HG02852 (cell line): ENCODE measurements around the gene RASSF8.

ENCODE experiments used
- ATAC-seq: cut with Tn5 transposase; IDR thresholded peaks from one replicate; pipeline ENCODE4 v1.9.1; 2021; ENCODE audit warnings: mild to moderate bottlenecking, moderate library complexity; ENCODE audit not compliant: unreplicated experiment

RASSF8 gene

DNA sequence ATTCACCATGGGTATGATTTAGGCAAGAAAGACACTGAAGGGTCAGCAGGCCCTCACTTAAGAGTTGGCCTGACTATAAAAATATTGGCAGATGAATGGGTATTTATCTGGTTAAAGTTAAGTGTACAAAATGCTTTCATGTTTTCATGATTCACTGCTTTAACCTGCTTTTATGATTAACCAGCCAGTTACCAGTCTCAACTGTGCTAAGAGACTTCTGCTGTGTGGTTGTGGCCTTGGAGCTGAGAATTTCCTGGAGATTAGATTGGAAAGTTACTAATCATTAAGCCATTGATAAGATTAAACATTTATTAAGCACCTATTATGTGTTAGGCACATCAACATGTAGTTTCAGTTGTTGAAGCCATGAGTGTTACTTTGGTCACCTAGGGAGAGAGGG, 68.9 kb downstream of the RASSF8 start:
- ATAC-seq = no peak

DNA sequence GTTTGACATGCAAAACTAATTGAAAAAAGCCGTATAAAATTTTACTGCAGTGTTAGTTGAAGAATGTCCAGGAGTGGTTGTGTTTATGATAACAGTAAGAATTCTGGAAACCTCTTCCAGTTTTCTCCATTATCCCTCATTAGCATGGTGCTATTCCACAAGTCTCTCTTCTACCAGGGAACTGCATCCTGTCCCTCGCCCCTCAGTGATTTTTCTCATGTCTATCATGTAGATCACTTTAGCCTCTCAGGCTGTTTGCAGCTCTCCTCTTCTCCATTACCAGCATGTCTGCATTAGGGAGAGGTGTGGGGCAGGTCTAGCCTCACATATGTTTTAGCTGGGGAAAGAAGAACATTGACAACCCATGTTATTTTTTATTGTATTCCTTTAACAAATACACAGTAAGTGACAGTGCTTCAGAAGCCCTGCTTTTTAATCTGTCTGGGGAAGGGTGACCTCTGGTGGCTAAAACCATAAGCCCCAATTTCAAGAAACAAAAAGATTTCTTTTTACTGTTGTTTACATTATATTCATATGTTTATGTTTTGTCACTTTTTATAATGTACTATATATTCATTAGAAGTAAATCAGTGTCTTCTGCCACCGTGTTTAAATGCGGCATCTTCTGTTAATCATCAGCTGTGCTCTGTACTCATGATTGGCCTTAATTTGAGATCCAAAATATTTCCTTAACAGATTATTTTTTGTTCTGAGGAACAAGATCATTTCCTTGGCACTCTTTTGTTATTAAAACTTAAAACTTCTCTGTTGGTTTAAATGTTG, 70.7 kb downstream of the RASSF8 start:
- ATAC-seq = no peak

DNA sequence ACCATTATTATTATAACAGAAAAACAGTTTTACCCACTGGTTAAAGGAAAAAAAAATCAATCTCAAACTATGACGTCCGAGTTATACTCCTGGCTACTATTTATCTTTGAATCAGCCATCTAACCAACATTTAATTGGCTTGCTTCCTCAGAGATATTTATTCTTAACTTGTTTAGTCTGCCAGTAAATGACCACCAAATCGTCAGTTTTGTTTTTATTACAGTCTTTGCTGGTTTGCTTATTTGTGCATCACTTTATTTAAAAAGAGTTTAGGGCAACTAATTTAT, 71.2 kb downstream of the RASSF8 start:
- ATAC-seq = no peak

DNA sequence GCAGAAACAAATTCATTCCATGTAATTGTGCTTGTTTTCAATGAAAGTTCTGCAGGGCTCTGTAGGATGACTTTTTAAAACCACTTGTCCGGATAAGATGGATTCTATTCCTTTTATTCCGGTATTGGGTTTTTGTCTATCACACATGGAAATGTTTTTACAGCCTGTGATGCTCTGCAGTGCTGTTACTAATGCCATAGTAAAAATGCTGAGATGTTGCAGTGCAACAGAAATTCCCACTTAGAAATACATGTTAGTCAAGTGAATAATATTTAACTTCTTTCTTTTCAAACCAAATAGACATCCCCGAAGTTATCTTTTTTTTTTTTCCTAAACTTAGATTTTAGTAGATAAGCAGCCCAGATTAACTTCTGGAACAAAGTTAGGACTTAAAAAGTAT, 71.9 kb downstream of the RASSF8 start:
- ATAC-seq = no peak

DNA sequence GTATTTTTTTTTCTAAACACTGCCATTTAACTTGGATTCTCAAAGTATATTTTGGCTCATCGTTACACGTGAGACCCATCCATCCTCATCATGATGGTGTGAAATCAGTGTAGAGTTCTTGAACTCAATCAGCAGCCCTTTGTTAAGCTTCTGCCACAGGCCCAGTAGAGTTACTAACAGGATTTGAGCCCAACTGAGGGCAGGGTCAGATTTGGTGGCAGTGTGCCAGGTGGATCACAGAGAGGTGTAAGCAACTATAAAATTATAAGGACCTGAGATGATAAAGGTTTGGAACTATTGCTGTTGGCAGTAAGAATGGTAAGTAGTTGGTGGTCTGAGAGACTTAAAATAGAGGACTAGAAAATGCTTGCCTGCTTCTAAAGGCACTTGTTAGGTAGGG, 72.8 kb downstream of the RASSF8 start:
- no peak for ATAC-seq

DNA sequence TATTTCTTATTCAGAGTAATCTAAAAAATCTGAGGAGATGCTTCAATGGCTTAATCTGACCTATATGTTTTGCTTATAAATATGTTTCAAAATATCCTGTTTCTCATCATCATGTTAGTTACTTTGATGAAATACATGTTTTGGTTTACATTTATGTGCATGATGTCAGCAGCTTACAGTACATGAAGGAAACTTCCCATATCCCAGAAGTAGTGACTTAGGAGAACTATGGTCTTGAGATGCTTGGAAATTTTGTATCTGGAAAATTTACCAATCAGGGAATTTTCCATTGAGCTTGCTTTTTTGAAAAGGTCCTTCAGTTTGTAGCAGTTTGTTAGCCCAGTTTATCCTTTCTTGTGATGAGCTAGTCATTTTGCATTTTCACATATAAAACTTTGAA, 73.3 kb downstream of the RASSF8 start:
- no peak for ATAC-seq

DNA sequence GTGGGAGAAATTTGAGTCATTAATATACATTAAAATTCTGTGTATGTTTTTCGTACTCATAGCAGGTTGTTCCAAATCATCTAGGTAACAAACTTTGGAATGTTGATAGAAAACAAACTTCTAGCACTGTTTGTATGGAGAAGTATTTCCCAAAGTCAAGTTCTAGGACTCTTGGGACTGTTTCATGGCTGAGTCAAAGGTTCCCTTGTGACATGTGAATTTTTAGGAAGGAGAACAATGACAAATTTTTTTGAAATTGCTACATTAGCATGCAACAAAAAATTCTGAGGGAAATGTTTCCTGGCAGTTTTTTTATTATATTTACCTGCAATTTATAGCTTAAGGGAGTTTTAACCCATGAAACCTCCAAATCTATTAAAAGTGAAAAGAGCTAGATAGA, 73.8 kb downstream of the RASSF8 start:
- ATAC-seq = no peak

DNA sequence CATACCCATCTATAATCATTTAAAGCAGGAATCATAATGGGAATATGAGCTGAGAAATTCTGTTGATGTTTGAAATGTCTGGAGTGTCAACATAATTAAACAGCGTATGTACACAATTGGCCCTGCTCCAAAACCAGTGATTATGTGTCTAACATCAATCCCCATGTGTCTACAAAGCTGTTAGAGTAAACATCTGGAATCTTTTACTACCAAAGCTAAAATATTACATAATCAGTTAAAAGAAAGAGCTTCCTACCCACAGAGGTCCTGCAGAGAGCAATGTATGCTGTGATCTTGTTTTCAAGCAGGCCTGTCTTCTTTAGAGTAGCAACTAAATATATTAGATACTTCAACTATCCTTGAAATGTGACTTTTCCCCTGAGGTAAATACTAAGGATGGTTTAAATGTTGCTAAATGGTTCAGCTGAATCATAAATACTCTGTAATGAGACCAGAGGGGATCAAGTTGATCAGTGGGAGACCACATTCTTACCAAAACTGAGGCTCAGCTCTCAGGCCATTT, 74.3 kb downstream of the RASSF8 start:
- ATAC-seq = no peak

DNA sequence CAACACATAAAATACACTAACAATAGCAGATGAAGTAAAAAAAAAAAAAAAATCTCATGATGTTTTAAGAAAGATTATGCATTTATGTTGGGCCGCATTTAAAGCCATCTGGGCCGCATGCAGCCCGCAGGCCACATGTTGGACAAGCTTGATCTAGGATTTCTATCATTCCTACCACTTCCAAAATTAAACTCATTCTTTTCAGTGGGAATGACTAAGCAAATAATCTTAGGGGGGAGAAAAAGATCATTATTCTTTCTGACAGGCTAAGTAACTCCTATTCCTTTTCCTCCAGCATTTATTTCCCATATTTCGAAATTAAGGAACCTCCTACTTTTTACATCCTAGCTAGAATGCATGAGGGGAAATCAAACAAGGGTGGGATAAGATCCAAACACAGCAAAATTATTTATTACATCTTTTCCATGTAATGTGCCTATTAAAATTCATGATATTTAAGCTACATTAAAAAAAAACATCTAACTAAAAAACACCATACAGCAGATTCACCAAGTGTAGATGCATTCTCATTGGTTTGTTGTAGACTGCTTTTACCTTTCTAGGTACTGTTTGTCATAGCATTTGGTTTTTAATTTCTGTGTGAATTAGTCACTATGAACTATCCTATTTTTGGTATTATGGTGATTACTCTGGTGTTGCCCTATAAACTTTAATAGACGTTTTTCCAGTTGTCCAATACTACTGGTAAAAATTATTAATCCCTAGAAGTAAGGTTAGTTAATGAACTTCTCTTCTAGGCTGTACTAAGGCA, 76.1 kb downstream of the RASSF8 start:
- no peak for ATAC-seq

DNA sequence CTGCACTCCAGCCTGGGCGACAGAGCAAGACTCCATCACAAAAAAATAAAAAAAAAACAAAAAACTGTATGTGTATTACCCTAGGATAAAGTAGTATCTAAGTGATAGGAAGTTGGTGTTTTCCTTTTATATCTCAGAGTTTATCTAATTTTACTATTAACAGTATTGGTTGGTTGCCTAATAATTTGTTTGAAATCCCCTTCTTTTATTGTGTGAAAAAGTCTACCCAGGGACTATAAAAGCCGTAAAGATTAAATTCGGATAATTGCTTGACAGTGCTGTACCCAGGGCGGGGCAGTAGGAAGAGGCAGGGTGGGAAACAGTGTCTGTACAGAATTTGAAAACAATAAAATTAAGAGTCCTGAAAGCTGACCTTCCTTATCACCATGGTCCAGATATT, 78.4 kb downstream of the RASSF8 start:
- no peak for ATAC-seq

DNA sequence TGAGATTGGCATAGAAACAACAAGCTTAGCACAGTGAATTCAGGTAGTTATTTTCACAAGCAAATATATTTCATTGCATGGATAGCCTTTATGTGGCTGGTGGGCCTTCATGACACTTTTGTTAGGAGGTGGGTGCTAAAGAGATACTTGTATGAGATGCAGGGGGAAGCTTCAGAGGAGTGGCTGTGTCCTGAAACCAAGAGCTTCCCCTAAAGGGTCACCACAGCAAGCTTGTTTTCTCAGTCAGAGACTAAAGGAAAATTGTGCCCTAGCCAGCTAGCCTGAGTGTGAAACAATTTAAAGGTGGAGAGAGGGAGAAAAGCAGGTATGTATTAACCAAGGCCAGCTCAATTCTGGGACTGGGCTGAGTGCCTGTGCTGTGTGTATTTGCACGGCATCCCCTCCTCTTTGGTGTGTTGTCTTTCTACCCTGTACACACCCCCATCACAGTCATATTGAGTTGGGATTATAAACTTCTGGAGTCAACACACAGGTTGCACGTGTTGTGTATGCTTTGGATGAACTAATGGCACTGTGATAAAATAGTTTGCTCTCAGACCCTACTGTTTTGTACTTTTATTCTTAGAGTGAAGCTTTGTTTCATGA, 79.2 kb downstream of the RASSF8 start:
- ATAC-seq = no peak

DNA sequence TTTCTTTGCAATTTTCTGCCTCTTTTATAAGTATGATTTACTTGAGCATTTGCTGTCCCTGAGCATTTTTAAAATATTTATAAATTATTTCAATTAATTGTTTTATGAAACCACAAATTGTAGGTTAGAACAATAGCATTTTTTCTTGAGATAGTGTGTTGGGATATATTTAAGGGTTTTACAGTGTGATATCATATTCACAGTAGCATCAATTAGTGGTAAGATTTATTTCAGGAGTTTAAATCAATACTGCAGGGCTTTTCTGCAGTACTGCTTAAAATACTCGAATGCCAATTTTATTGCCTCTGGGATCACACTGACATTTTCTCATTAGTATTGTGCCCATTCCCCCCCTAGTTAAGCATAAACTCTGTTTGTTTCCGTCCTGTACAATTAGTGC, 84.2 kb downstream of the RASSF8 start:
- no peak for ATAC-seq

DNA sequence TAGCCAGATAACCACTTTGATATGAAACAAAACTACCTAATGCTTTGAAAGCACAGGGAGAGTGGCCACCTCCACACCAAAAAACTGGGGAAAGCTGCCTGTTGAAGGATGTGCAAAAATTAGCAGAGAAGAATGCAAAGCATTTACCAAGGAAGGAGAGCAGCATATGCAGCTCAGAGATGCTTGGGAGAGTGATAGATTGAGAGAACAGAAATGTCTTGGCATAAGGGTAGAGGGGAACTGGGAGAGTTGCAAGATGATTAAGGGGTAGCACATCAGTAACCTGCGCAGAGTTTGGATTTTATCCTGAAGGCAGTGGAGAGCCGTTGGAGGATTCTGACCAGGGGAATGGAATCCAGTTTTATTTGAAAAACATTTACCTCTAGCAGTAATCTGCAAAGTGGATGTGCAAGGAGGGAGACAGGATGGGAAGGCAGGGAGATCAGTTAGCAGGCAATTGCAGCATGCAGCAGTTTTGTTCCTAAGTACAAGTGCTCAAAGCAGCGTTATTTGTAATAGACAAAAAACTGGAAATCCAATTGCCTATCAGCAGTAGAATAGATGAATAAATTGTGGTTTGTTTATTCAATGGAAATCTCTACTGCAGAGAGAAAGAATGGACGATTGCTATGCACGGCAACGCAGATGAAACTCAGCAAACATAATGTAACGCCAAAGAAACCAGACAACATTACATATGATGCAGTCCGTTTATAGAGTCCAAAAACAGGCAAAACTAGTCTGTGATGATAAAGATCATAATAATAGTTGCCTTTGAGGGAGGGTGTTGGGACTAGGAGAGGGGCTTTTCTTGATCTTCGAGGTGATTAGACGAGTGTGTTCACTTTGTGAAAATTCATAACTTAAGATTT, 84.9 kb downstream of the RASSF8 start:
- ATAC-seq = no peak

DNA sequence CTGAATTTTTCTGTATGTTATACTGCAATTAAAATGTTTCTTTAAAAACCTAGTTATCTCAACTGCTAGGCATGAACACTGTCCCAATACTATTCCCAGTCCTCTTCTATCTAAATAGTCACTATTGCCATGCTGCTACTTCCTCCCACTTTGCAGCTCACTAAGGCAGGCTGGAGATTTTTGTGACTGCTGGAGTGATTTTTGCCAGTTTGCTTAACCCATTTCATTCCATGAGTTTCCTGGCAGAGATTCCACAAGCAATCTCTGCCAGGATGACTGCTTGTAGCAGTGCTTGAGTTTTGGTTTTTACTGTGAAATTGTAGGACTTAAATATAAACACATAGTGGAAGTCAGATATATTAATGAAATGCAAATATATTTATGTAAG, 85.5 kb downstream of the RASSF8 start:
- no peak for ATAC-seq

DNA sequence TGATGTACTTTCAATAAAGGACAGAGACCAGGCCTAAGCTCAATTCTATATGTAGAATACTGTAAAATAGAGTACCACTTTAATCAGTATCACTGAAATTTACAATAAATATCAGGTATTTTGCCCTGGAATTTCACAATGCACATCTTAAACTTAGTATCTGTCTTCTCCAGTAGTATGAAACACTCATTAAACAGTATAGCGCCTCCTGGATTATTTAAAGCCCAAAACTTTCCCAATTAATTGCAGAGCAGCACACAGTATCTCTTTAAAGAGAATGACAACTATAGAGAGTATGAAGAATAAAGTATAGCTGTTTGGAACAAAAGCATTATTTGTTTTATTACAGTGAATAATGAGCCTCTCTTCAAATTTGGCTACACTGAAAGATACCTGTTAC, 86.1 kb downstream of the RASSF8 start:
- no peak for ATAC-seq

DNA sequence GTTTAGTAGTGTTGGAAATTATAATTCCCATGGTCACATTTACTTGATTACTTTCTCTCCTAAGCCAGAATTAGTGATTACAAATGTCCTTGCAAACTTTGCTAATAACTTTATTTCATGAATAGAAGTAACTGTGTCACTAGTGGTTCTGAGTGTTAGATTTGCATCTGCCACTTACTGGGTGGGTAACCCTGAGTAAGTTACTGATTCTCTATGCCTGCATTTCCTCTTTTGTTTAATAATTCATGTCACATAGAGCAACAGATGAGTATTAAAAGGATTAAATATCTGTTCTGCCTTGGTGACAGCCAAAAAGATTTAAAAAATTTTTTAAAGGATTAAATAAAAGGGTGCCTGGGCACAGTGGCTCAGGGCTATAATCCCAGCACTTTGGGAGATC, 87.7 kb downstream of the RASSF8 start:
- no peak for ATAC-seq

DNA sequence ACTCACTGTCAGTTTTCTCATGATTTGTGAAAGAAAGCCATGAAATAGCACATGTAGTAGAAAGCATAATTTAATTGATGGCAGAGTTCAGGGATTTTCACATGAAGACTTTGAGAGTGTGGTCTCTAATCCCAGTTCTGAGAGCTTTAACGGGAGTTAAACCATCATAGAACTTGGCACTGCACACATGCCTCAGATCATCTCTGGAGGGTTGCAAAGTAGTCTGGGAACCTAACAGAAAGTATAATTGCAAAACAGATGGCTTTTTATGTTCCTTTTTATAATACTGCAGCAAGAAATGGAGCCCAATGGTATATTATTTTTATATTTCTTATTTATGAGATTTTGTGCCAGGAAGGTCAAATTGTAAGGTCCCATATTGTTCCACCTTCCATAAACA, 88.4 kb downstream of the RASSF8 start:
- no peak for ATAC-seq

DNA sequence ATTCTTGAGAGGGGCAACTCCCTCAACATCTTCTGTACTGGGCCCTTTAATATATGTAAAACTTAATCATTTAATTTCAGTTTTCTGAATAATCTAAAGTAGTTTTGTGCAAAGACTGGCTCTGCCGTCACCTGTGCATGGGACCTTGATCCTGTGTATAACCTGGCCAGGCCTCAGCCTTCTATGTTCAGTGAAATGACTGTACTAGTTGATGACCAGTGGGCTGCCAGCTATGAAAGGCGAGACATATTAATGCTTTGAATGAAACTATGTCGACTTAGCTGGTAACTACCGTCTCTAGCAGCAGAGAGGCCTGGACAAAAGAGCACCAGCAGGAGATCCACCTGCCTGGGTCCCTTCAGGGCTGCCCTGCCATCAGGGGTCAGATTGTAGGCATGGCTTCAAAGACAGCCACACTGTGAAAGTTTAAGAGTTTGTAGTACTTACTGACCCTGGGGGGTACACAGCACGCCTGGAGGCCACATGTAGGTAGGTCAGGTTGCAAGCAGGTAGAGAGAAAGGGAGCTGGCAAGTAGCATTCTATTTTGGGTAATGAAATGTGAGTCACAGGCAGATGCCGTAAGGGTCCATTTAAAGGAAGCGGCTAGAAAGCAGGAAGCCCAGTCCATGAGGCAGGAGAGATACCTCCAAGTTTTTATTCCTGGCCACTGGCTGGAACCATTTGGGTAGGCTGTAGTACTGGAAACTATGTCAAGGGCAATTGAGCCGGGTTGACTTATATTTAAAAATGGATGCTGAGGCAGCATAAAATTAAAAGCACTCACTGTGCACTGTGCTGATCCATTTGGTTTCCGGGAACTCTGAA, 89.1 kb downstream of the RASSF8 start:
- ATAC-seq = no peak

DNA sequence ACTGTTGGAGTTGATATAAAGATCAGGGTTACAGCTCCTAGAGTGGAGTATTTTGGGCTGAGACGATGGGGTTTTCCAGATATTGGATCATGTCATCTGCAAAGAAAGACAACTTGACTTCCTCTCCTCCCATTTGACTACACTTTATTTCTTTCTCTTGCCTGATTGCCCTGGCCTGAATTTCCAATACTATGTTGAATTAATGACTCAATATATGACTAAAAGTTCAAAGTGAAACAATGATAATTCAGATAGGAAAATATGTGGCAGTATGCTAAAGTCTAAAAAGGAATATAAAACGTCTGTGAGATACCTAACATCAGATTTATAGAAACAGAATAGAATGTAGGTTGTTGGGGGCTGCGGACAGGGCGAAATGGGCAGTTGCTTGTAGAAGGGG, 94.2 kb downstream of the RASSF8 start:
- no peak for ATAC-seq

DNA sequence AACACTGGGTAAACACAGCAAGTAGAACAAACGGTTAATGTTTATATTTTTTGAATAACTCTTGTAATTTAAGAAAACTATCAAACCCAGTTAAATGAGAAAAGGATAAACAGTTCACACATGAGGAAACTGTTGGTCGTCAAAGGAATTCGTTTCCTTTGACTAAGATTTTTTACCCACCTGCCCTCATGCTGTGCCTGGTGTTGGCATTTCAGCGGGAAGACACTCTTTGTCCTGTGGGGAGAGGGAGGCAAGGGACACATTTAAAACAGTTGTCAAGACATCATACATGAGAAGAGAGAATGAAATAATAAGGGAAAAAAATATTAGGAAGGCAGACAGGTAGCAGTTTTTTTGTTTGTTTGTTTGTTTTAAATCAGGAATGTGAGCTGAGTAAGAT, 95.9 kb downstream of the RASSF8 start:
- no peak for ATAC-seq
